GM12872 (cell line): Measurements from ENCODE around the gene CYP2D6.

Experiments used
- CTCF ChIP-seq: IDR thresholded peaks from 3 replicates; pipeline ENCODE4 v1.5.1; 2011; ENCODE audit warnings: low read depth, mild to moderate bottlenecking, low read length, moderate library complexity; ENCODE audit not compliant: insufficient read depth

The CYP2D6 gene

GRCh38 chr22:42142771-42143461 is 12.3 kb upstream of the CYP2D6 start:
- no peak for TF ChIP-seq CTCF

- no peak for TF ChIP-seq CTCF
Measured at GRCh38 chr22:42138972-42139371, 8.4 kb upstream of the CYP2D6 start.

GRCh38 chr22:42138122-42138770 is 7.6 kb upstream of the CYP2D6 start:
- TF ChIP-seq CTCF = no peak

- TF ChIP-seq CTCF = no peak
Measured at GRCh38 chr22:42134100-42135020, 3.8 kb upstream of the CYP2D6 start.

GRCh38 chr22:42132457-42132856 is 1.8 kb upstream of the CYP2D6 start:
- no peak for TF ChIP-seq CTCF

GRCh38 chr22:42131562-42131961 is 952 bp upstream of the CYP2D6 start:
- no peak for TF ChIP-seq CTCF

GRCh38 chr22:42127606-42128005 is 3.0 kb downstream of the CYP2D6 start:
- TF ChIP-seq CTCF = no peak
